GM18498 (cell line): Measurements from ENCODE around the gene ASB7.
A peak's percentile ranks its signal among the peaks of the same experiment; 100 is the strongest.

Experiments
- ATAC-seq: cut with Tn5 transposase; IDR thresholded peaks from one replicate; pipeline ENCODE4 v1.9.1; 2021; ENCODE audit warnings: mild to moderate bottlenecking, moderate library complexity; ENCODE audit not compliant: unreplicated experiment

ASB7 gene

GRCh38 chr15:100596792-100597191 lies 5.6 kb upstream of the ASB7 start:
- ATAC-seq: peak; percentile 76

GRCh38 chr15:100597862-100598261 lies 4.5 kb upstream of the ASB7 start:
- no peak for ATAC-seq

- ATAC-seq: no peak
Measured at GRCh38 chr15:100598655-100599054, 3.7 kb upstream of the ASB7 start.

GRCh38 chr15:100601163-100601562 lies 1.2 kb upstream of the ASB7 start:
- ATAC-seq: no peak

- ATAC-seq: peak; percentile 17
Measured at GRCh38 chr15:100601617-100602063, 749 bp upstream of the ASB7 start.

- peak; percentile 38 for ATAC-seq
Measured at GRCh38 chr15:100602823-100603393, 519 bp downstream of the ASB7 start.

GRCh38 chr15:100612539-100612938 lies 10.2 kb downstream of the ASB7 start:
- ATAC-seq: no peak

- ATAC-seq: no peak
Measured at GRCh38 chr15:100613208-100613607, 10.8 kb downstream of the ASB7 start.

GRCh38 chr15:100614336-100614735 lies 11.9 kb downstream of the ASB7 start:
- ATAC-seq: no peak

- no peak for ATAC-seq
Measured at GRCh38 chr15:100614918-100615317, 12.5 kb downstream of the ASB7 start.

GRCh38 chr15:100615801-100616200 lies 13.4 kb downstream of the ASB7 start:
- no peak for ATAC-seq

GRCh38 chr15:100616700-100617099 lies 14.3 kb downstream of the ASB7 start:
- no peak for ATAC-seq

GRCh38 chr15:100623301-100623700 lies 20.9 kb downstream of the ASB7 start:
- no peak for ATAC-seq

GRCh38 chr15:100627789-100628395 lies 25.5 kb downstream of the ASB7 start:
- peak; percentile 83 for ATAC-seq

- no peak for ATAC-seq
Measured at GRCh38 chr15:100628746-100629145, 26.4 kb downstream of the ASB7 start.

GRCh38 chr15:100631831-100632230 lies 29.4 kb downstream of the ASB7 start:
- ATAC-seq: no peak

GRCh38 chr15:100633763-100634075 lies 31.3 kb downstream of the ASB7 start:
- no peak for ATAC-seq

- ATAC-seq: no peak
Measured at GRCh38 chr15:100635406-100636071, 33.1 kb downstream of the ASB7 start.

GRCh38 chr15:100638177-100638730 lies 35.9 kb downstream of the ASB7 start:
- no peak for ATAC-seq

- ATAC-seq: no peak
Measured at GRCh38 chr15:100642213-100642949, 40.0 kb downstream of the ASB7 start.

- no peak for ATAC-seq
Measured at GRCh38 chr15:100642950-100643338, 40.6 kb downstream of the ASB7 start.

- ATAC-seq: no peak
Measured at GRCh38 chr15:100645671-100646070, 43.3 kb downstream of the ASB7 start.
